LNCaP clone FGC (cell line): ENCODE data around the gene PRUNE2.

Experiments used
- DNase-seq: peaks from one replicate; pipeline ENCODE4 v3.0.0-alpha.2; 2011; ENCODE audit warnings: low read depth
- H3K4me3 ChIP-seq: 2 replicates; pipeline ENCODE4 v1.5.1; 2011; ENCODE audit warnings: mild to moderate bottlenecking, low read depth, low read length, control low read depth
- TF ChIP-seq, protein P1 (sequence below): IDR thresholded peaks from 2 replicates; pipeline ENCODE4 v1.5.1; 2012; ENCODE audit warnings: mild to moderate bottlenecking; ENCODE audit not compliant: control insufficient read depth, insufficient read depth; ENCODE audit errors: extremely low read depth

The PRUNE2 gene

DNA sequence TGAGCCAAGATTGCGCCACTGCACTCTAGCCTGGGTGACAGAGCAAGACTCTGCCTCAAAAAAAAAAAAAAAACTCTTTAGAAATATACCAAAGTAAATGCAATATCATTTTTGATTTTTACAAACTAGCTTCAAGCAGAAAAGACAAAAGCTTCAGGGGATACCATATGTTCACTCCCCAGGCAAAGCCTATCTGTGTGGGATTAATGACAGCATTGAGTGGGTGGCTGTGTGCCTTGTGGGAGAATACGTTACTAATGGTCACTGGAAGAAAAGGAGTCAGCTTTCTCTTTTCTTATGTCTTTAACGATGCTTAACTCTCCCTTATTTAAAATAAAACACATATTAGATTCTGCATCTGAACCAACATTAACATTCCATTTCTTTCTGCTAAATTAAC, 139.8 kb downstream of the PRUNE2 start:
- no peak overlapping the region for H3K4me3 ChIP-seq
- TF ChIP-seq, protein P1, sequence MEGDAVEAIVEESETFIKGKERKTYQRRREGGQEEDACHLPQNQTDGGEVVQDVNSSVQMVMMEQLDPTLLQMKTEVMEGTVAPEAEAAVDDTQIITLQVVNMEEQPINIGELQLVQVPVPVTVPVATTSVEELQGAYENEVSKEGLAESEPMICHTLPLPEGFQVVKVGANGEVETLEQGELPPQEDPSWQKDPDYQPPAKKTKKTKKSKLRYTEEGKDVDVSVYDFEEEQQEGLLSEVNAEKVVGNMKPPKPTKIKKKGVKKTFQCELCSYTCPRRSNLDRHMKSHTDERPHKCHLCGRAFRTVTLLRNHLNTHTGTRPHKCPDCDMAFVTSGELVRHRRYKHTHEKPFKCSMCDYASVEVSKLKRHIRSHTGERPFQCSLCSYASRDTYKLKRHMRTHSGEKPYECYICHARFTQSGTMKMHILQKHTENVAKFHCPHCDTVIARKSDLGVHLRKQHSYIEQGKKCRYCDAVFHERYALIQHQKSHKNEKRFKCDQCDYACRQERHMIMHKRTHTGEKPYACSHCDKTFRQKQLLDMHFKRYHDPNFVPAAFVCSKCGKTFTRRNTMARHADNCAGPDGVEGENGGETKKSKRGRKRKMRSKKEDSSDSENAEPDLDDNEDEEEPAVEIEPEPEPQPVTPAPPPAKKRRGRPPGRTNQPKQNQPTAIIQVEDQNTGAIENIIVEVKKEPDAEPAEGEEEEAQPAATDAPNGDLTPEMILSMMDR, result no peak
- DNase-seq, result no peak

DNA sequence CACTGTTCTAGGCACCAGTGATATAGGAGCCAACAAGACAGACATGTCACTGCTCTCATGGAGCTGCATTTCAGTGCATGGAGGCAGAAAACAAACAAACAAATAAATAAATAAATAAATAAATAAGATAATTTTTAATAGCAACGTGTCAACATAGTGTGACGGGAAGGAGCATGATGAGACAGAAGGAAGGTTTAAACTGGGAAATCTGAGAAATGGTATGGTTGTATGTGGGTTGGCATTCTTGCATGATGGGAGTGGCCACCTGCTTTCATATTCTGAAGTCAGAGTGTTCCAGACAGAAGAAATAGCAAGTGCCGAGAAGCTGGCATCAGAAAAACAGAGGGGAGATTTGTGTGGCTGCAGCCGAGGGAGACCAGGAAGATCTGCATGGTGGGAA, 141.8 kb downstream of the PRUNE2 start, which contains the start of gene PCA3:
PCA3 (plus strand) TSS at position 301 of the 400 bp plus-strand sequence.
- no peak within 1 kb of the TSS for H3K4me3 ChIP-seq
- TF ChIP-seq, protein P1, result no peak
- no peak for DNase-seq

DNA sequence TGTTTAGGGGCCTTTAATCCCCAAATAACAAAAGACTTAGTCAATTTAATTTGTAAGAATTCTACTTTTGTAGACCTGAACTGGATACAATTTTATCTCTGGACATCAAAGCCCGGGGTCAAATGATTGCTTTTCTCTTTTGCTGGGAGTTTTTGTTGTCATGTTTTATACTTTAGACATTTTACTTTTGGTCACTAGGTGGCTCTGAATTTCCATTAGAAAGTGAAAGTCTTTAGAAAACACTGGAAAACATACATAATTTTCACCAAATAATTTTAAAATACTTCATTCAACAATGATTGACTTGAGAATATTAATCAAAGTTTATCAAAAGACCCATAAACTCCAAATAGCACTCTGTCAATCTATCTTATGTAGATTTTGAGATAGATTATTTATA, 144.5 kb downstream of the PRUNE2 start:
- TF ChIP-seq, protein P1, result peak; percentile 36
- no peak for DNase-seq

DNA sequence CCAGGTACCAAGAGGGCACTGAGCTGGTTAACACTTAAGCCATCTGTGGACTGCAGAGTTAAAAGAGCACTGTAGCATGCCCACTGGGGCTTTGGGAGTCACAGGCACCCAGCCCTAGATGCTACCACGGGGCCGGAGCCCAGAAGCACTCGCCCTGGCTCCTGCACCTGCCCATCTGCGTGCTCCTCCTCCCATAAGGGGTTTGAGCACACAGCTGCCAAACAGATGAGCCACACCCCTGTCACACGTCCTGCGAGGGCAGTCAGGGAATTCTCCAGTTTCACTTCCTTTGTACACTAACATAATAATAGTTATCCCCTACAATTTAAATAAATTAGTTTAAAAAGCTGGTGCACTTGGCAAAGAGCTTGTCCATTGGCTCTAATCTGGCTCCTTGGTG, 146.2 kb downstream of the PRUNE2 start:
- TF ChIP-seq, protein P1, result no peak
- no peak for DNase-seq
- no peak overlapping the region for H3K4me3 ChIP-seq

More for the DNA sequence above, 144.5 kb downstream of the PRUNE2 start:
- no peak overlapping the region for H3K4me3 ChIP-seq

DNA sequence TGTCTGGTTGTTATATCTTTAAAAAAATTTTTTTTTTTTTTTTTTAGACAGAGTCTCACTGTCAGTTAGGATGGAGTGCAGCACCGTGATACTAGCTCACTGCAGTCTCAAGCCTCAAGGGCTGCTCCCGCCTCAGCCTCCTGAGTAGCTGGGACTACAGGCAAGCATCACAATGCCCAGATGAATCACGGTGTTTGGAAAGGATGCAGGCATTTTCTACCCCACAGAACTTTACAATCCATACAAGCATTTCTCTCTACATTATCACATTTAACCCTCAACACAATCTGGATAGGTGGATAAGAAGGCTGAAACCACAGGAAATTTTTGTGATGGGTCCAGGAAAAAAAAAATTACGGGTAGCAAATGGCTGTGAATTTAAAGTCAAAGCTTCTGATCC, 147.4 kb downstream of the PRUNE2 start:
- TF ChIP-seq, protein P1, result no peak
- no peak overlapping the region for H3K4me3 ChIP-seq
- no peak for DNase-seq

DNA sequence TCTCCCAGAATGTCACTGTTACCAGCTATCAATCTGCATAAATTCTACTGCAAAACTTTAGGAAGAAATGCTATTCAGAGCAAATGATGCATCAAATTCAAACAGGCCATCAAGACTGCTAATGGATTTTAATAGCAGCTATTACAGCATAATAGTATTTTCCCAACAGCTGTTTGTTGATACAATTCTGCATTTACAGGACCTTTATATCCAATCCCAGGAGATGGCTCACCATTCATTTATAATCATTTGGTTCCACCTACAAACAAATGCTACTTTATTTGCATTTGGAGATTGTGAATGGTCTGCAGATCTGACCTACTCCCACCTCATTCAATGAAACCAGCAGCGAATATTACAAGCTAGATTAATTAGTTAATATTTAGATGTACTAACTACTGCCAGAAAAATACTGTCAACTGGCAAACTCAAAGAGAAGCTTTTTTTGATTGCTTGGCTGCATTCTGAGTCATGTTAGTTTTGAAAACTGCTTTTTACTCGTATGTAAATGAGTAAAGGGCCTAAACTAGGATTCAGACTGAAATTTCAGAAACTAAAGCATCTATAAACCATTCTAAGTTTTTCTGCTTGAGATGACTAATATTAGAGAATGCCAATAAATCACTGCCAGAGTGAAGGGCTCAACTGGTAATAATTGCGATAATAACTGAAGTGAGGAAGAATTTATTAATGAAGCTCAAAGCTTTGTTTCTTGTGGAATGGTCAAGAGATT, 148.8 kb downstream of the PRUNE2 start:
- DNase-seq, result no peak
- no peak overlapping the region for H3K4me3 ChIP-seq
- TF ChIP-seq, protein P1, result no peak

DNA sequence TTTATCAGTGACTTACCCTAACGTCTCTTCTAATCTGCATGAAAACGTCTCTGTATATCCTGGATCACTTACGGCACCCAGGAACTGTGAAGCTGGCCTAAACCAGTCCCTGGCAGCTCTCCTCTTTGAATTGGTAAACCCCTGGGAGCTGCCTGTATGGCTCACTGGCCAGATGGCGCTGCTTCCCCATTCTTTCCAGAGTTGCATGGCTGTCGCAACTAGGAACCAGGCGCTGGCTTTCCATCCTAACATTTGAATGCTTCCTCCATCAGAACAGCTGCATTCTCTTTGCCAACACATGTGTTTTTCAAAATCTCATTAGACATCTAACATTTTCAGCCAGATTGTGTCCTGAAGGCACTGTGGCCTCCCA, 149.7 kb downstream of the PRUNE2 start:
- TF ChIP-seq, protein P1, result peak; percentile 42
- H3K4me3 ChIP-seq, result no peak overlapping the region
- no peak for DNase-seq
